Left ventricle myocardium inferior (tissue), 1 donor: Measurements from ENCODE around the gene FOXS1. TPM values are rescaled to one million over a fixed set of nuclear protein-coding genes. Genes with fewer than 3 reads are reported as not detected.

ENCODE experiments used
- DNase-seq: peaks from one replicate; pipeline ENCODE4 v3.0.0-alpha.2; 2020
- H3K27ac ChIP-seq: fragments of 200-600 bp; replicated peaks from 2 replicates; pipeline ENCODE4 v1.8.0; 2021
- H3K27me3 ChIP-seq: fragments of 200-600 bp; 2 replicates; pipeline ENCODE4 v1.8.0; 2021; ENCODE audit warnings: low read depth
- H3K36me3 ChIP-seq: fragments of 200-600 bp; 2 replicates; pipeline ENCODE4 v1.8.0; 2021
- H3K4me1 ChIP-seq: fragments of 200-600 bp; 2 replicates; pipeline ENCODE4 v1.8.0; 2021
- H3K4me3 ChIP-seq: fragments of 200-600 bp; 2 replicates; pipeline ENCODE4 v1.8.0; 2021; ENCODE audit warnings: mild to moderate bottlenecking, moderate library complexity
- H3K9me3 ChIP-seq: fragments of 200-600 bp; replicated peaks from 2 replicates; pipeline ENCODE4 v1.8.0; 2021
- intact Hi-C: fragments of 100-400 bp; cut with micrococcal nuclease; formaldehyde crosslinking; loops from one replicate; pipeline ENCODE4 v1.11.0; 2022
- total RNA-seq: library from RNA; stranded (reverse); fragmentation: NEBNext Ultra II Directional; extraction: Animal tissue kit (Norgen Biotek cat#: 25700); gene quantifications from one replicate; pipeline ENCODE4 v1.2.1, GENCODE V29; 2021
- TF ChIP-seq, protein P1 (sequence below): fragments of 200-600 bp; IDR thresholded peaks from 2 replicates; pipeline ENCODE4 v1.8.0; 2021; ENCODE audit warnings: antibody characterized with exemption, mild to moderate bottlenecking, borderline replicate concordance
- donor health status: DM: no; HTN: yes; CAD: no; lungs with severe emphysema.

Gene FOXS1
- total RNA-seq, 1 donor from 2014 or later, result 1.6 TPM

GRCh38 chr20:31811796-31812728, 33.3 kb downstream of the FOXS1 start:
- Histone ChIP-seq H3K9me3 (no peaks in the 10 kb centered on the region), H3K4me1 (peaks cover 57% of the 10 kb centered on the region), H3K27me3 (no peaks in the 10 kb centered on the region), H3K27ac (peak overlapping the region; percentile 88), H3K4me3 (peak overlapping the region; percentile 40), H3K36me3 (no peaks in the 10 kb centered on the region)
- peak; percentile 39 for DNase-seq
- TF ChIP-seq, protein P1, sequence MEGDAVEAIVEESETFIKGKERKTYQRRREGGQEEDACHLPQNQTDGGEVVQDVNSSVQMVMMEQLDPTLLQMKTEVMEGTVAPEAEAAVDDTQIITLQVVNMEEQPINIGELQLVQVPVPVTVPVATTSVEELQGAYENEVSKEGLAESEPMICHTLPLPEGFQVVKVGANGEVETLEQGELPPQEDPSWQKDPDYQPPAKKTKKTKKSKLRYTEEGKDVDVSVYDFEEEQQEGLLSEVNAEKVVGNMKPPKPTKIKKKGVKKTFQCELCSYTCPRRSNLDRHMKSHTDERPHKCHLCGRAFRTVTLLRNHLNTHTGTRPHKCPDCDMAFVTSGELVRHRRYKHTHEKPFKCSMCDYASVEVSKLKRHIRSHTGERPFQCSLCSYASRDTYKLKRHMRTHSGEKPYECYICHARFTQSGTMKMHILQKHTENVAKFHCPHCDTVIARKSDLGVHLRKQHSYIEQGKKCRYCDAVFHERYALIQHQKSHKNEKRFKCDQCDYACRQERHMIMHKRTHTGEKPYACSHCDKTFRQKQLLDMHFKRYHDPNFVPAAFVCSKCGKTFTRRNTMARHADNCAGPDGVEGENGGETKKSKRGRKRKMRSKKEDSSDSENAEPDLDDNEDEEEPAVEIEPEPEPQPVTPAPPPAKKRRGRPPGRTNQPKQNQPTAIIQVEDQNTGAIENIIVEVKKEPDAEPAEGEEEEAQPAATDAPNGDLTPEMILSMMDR, result no peak
- intact Hi-C loops, result no loop called here

- Histone ChIP-seq H3K4me1 (peaks cover 60% of the 10 kb centered on the region), H3K4me3 (no peak overlapping the region), H3K27me3 (no peaks in the 10 kb centered on the region), H3K27ac (peak overlapping the region; percentile 88), H3K36me3 (no peaks in the 10 kb centered on the region), H3K9me3 (no peaks in the 10 kb centered on the region)
- TF ChIP-seq, protein P1, result no peak
- DNase-seq, result no peak
- intact Hi-C loops, result no loop called here
Measured at GRCh38 chr20:31811198-31811597, 34.2 kb downstream of the FOXS1 start.

DNA sequence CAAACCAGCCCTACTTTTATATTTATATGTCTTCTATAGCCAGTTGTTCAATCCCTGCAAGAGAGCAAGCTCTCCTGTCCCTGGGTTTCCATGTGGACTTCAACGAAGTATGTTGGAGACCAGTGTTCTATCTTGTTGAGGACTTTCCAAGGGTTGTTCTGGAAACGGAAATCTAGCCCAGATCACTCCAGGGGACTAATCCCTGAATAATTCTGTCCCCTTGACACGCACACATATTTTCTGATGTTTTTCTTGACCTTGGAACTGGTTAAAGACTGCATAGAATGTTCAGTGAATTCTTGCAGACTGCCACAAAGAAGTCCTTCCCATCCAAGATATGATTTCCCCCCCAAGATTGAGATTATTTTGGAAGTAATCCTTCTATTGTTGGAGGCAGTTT, 35.7 kb downstream of the FOXS1 start:
- H3K9me3 ChIP-seq, result no peaks in the 10 kb centered on the region
- H3K27ac ChIP-seq, result no peak overlapping the region
- peaks cover 45% of the 10 kb centered on the region for H3K4me1 ChIP-seq
- TF ChIP-seq, protein P1, result no peak
- no peaks in the 10 kb centered on the region for H3K27me3 ChIP-seq
- intact Hi-C loops, result no loop called here
- no peak for DNase-seq
- no peak overlapping the region for H3K4me3 ChIP-seq
- H3K36me3 ChIP-seq, result no peaks in the 10 kb centered on the region

- H3K9me3 ChIP-seq, result no peaks in the 10 kb centered on the region
- TF ChIP-seq, protein P1, result no peak
- DNase-seq, result no peak
- intact Hi-C loops, result no loop called here
- no peaks in the 10 kb centered on the region for H3K27me3 ChIP-seq
- no peak overlapping the region for H3K27ac ChIP-seq
- H3K4me1 ChIP-seq, result peaks cover 40% of the 10 kb centered on the region
- H3K4me3 ChIP-seq, result no peak overlapping the region
- no peaks in the 10 kb centered on the region for H3K36me3 ChIP-seq
Measured at GRCh38 chr20:31808481-31808880, 36.9 kb downstream of the FOXS1 start.

- TF ChIP-seq, protein P1, result no peak
- intact Hi-C loops, result no loop called here
Measured at GRCh38 chr20:31806564-31807355, 38.6 kb downstream of the FOXS1 start.

More at GRCh38 chr20:31806564-31807355, 38.6 kb downstream of the FOXS1 start:
- Histone ChIP-seq H3K9me3 (no peaks in the 10 kb centered on the region), H3K4me1 (peaks cover 23% of the 10 kb centered on the region), H3K27me3 (no peaks in the 10 kb centered on the region), H3K4me3 (no peak overlapping the region), H3K27ac (no peak overlapping the region), H3K36me3 (no peaks in the 10 kb centered on the region)
- DNase-seq, result no peak
